LoVo (cell line): ENCODE data around the gene ATG10.
"Not testable (repeated sequence)": the region's sequence is repeated elsewhere in the genome, so short reads cannot be mapped to it uniquely, and the experiment has no call there.

Source experiments
- DNase-seq: peaks from one replicate; pipeline ENCODE4 v3.0.0-alpha.2; 2016; ENCODE audit warnings: low spot score

Gene ATG10

DNA sequence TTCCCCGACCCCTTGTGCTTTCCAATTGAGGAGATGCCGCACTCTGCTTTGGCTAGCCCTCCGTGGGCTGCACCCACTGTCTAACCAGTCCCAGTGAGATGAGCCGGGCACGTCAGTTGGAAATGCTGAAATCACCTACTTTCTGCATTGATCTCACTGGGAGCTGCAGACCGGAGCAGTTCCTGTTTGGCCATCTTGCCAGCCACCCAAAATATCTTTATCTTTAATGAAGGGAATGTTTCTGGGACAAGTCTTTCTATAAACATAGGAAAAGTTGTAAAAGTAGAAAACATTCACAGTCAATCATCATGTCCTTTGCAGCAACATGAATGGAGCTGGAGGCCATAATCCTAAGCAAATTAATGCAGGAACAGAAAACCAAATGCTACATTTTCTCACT lies 158.8 kb downstream of the ATG10 start:
- no peak for DNase-seq

DNA sequence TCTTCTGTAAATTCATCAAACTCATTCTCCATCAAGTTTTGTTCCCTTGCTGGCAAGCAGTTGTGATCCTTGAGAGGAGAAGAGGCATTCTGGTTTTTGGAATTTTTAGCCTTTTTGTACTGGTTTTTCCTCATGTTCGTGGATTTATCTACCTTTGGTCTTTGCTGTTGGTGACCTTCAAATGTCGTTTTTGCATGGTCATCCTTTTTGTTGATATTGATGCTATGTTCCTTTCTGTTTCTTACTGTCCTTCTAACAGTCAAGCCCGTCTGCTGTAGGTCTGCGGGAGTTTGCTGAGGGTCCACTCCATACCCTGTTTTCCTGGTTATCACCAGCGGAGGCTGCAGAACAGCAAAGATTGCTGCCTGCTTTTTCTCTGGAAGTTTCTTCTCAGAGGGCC lies 165.4 kb downstream of the ATG10 start:
- DNase-seq: no peak

DNA sequence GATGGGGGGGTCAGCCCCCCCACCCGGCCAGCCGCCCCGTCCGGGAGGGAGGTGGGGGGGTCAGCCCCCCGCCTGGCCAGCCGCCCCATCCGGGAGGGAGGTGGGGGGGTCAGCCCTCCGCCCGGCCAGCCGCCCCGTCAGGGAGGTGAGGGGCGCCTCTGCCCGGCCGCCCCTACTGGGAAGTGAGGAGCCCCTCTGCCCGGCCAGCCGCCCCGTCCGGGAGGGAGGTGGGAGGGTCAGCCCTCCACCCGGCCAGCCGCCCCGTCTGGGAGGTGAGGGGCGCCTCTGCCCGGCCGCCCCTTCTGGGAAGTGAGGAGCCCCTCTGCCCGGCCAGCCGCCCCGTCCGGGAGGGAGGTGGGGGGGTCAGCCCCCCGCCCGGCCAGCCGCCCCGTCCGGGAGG lies 168.0 kb downstream of the ATG10 start:
- not testable (repeated sequence) for DNase-seq

DNA sequence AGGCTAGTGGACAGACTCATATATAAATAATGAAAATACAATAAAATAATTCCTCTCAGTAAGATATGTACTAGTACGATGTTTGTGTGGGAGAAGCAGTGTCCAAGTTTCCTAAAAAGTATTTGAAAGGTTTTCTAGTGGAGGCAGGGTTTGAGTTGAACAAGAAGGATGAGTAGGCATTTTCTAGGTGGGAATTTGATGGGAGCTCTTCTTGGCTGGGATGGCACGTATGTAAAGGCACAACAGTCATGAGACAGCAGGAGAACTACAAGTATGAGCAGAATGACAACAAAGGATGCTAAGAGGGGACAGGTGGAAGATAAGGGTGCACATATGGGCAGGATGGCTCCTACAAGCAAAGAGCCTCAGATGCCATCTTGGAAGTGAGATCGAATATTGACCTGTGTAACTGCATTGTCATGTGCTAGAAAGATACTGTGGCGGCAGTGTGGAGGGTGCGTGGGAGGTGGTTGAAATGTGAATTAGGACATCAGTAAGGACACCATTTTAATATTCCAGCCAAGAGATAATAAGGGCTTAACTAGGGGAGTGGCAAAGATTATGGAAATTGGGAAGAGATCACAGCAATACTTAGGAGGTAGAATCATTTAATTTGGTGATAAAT lies 170.5 kb downstream of the ATG10 start:
- DNase-seq: no peak

DNA sequence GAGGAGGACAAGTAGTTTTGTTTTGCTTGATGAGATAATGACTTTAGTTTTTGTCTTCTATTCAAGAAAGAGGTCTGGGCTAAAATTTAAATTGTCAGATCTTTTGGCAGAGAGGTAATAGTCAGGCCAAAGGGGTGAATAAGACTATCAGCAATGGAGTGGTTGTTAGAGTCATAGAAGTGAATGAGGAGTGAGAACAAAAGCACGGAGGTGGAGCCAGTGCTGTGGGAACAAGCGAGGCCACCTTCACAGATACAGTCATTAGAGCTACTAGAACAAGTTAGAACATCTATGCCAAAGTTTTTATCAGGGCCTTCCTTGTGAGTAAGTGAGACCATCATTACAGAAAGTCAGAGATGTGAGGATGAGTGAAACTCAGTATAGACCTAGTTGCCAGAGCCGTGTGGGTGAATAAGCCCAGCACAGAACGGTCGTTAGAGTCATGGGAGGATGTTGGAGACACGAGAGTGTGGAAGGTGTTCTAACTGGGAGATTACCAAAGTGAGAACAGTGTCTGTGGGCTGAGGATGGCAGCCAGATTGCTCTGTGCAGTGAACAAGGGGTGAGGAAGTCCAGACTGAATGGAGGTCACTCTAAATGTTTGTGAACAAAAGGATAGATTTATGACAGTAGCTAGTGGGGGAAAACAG lies 171.2 kb downstream of the ATG10 start:
- no peak for DNase-seq

DNA sequence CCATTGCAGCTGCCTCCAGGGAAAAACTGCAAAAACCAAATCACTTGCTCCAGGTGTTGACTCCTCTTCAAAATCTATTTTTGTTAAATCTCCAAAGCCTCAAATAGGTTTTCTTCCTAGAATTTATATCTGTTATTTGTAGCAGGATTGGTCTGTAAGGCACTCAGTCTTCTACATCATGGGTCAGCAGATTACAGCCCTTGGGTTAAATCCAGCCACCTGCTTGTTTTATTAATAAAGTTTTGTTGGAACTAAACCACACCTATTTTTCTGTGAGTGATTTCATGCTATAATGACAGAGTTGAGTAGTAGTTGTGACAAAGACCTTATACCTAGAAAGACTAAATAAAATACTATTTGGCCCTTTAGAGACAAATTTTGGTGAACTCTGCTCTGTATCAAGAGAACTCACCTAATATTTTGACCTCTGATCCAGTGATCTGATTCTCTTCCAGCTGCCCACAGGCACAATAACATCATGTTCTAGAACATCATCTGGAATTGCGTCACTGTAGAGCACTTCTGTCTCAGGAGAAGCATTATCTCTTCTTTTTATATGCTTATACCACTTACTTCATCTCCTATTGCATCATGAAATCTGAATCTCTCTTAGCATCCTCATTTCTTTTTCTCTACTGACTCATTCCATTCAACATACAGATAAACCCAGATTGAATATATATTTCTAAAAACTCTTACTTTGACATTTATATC lies 176.2 kb downstream of the ATG10 start:
- no peak for DNase-seq

DNA sequence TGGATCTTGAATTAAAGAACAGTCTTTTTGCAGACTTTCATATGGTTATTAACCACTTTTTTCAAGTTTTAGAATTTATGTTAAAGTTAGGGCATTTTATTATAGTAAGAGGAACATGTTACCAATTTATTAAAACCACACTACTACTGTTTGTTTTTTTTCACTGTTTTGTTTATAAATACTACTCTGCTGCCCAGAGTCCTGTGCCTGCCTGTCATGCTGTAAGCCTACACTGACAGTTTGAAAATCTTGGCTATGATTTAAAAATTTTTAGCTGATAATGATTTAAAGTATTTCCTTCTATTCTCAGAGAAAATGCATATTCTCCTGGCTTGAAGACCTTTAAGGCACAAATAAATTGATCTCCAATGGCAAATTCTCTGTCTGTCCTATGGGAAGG lies 177.6 kb downstream of the ATG10 start:
- DNase-seq: no peak

DNA sequence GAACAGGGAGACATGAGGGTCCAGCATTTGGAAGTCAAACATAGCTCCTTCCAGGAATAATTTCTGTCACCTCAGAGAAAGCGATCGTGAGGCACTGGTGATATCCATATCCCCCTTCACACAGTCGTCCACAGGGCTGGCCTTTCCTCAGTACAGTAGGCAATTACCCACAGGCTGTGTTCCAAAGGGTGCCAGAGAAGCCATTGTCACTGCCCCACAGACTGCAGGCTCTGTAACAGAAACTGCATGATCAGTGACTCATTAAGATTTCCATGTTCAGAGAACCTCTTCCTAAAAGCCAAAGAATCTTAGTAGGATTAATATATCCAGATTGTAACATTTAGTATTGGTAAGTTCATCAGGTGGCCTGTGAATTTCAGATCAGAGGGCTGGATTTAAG lies 178.7 kb downstream of the ATG10 start:
- no peak for DNase-seq

DNA sequence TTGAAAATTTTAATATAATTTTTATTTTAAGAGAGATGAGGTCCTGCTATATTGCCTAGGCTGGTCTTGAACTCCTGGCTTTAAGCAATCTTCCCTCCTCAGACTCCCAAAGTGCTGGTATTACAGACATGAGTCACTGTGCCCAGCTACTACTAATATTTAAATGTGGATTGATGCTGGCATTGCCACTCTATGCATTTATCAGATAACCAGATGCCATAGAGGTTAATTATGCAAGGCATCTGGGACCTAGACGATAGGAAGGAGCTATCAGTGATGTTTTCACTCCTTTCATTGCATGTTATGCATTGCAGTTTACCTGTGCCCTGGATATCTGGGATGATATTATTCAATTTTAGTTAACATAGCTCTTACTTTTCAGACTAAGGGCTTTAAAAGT lies 179.4 kb downstream of the ATG10 start:
- DNase-seq: no peak

DNA sequence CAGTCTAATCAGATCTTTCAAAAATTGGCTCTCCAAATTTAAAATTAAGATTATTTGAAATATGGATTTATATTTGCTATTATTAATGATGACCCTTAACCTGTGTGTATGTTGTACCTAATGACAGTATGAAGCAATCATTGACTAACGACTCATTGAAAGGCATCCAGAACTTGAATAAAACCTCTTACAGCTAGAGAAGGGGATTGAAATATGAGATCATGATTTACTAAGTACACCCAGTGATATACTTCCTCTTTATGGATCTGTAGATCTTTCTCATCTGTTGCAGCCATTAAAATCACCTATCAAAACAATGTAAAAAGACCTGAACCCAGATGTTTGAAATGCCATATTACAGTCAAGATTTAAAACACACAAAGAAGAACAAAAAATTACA lies 179.8 kb downstream of the ATG10 start:
- DNase-seq: no peak

DNA sequence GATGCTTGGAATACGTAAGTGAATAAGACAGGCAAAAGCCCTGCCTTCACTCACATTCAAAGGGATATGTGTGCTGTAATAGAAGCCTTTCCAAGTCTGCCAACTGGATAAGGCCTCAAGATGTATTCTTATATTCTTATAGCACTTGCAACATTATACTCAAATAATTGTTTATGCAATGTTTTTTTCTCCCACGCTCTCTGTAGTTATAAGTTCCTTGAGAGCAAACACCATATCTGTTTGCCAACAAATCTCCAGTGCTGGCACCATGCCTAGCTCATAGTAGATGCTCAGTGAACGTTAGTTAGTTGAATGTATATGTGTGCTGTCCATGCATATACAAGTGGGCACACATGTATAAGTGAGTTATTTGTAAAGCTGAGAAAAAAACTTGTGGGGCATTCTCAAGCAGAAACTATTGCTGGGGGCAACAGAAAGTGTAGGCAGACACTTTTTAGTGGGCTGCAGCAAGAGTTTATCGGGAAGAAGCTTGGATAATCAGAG lies 181.2 kb downstream of the ATG10 start:
- no peak for DNase-seq

DNA sequence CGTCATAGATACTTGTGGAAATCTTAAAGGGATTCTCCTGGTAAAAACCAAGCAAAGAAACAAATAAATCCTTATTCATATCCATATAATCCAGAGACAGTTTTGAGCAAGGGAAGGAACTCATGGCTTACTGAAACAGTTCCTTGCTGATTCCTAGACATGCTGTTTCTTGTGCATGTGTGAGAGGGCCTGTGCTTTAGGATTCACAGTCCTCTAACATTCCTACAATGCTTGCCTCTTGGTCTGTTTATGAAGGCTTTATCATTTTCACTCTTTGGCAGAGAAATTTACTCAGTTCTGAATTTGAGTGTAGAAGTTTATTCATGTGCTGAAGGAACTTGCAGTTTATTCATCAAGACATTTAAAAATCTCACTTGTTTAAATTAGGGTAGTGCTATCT lies 183.0 kb downstream of the ATG10 start:
- DNase-seq: no peak

DNA sequence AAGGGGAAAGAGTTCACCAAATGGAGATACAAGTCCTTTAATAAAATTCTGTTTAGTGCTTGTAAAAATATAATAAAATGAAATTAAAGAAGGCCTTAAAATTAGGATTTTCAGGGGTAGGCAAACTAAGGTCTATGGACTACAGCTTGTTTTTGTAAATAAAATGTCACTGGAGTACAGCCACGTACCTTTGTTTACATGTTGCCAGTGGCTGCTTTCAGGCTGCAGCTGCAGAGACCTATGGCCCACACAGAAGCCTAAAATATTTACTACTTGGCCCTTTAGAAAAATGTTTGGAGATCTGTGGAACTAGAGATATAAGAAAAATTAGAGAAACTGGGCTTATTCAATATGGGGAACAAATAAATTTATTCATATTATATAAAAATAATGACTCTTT lies 183.5 kb downstream of the ATG10 start:
- no peak for DNase-seq

DNA sequence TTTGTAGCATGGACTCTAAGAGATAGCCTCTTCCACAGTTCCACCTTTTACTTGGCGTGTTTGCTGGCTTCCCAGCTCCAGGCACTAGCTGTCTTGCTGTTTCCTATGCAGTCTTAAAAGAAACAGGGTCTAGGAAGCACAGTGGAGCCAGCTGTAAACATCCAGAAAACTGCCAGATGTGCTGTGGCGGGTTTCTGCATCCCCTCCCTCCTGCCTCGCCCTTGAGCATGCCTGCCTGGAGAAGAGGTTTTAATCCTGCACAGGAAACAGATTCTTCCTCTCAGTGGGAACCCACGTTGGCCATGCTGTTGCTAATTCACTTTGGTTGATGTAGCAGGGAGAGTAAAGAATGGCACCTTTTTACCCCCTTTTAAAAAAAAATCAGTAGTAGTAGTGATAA lies 185.1 kb downstream of the ATG10 start:
- no peak for DNase-seq

DNA sequence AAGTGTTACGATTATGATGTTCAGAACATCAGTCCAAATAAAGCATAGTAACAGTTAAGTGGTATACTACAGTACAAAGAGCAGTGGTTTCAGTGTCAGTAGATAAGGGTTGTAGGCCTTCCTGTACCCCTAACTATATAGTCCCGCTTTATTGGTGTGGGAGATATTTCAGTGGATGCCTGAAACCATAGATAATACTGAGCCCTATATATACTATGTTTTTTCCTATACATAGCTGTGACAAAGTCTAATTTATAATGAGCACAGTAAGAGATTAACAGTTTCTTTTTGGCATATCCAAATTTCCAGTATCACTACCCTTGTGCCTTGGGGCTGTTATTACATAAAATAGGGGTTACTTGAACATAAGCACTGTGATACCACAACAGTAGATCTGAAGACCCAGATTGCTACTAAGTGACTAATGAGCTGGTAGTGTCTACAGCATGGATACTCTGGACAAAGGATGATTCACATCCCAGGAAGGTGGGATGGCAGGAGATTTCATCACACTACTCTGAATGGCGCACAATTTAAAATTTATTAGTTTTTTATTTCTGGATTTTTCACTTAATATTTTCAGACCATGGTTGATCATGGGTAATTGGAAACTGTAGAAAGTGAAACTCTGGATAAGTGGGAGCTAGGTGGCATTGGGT lies 187.1 kb downstream of the ATG10 start:
- DNase-seq: peak; percentile 31

DNA sequence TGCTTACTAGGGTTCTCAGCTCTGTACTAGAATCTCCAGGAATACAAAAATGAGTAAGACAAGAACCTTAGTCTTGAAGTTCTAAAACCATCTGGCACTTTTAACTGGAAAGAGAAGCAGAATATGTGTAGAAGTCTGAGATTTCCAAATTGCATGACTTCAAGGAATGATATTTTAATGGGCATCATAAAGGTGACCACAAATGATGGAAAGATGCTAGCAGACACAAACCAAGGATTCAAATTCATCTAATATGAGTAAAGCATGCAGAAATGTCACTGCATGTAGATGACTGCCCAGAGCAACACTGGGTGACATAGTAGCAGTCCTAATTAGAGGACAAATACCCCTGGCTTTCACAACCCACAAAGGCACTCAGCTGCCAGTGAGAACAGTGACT lies 189.1 kb downstream of the ATG10 start:
- peak; percentile 11 for DNase-seq

DNA sequence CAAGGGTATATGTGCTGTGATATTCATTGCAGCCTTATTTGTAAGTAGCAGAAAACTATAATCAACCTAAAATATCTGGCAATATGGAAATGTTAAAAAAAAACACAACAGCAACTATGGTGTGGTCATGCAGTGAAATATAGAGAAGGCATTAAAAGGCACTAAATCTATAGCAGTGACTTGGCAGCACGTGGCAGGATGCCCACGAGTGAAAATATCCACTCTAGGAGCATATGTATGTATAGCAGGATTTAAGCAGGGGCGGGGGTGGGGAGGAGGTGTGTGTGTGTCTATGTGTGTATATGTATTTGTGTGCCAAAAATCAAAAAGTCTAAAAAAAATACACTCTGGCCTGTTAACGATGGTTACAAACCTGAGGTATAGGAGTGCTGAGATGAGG lies 190.8 kb downstream of the ATG10 start:
- DNase-seq: no peak

DNA sequence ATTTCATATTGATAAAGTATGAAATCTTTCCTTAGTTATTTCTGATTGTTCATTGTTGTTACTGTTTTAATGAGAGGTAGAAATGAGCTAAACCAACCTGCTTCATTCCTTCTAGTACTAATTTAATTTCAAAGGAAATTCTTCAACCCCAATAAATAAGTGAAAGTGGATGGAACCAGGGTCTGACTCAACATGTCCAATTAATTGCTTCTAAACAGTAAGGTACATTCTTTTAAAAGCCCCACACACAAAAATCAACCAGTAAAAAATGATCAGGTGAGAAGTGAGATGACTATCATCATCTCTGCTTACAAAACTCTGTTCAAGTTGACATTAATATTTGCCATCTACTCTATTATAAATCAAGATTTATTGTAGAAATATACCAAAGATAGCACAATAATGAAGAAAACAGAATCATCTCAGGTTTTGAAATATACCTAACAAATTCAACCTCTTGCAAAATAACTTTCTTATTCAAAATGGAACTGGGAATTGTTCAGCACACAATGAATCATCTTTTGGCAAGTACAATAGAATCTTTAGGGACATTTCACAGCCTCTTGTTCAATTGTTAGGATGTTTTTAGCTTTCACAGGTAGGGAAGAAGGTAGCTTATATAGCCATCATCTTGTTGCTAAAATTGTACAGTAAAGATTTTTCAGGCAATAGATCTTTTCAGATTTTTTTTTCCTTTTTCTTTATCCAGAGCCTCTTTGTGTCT lies 191.8 kb downstream of the ATG10 start:
- DNase-seq: peak; percentile 7

DNA sequence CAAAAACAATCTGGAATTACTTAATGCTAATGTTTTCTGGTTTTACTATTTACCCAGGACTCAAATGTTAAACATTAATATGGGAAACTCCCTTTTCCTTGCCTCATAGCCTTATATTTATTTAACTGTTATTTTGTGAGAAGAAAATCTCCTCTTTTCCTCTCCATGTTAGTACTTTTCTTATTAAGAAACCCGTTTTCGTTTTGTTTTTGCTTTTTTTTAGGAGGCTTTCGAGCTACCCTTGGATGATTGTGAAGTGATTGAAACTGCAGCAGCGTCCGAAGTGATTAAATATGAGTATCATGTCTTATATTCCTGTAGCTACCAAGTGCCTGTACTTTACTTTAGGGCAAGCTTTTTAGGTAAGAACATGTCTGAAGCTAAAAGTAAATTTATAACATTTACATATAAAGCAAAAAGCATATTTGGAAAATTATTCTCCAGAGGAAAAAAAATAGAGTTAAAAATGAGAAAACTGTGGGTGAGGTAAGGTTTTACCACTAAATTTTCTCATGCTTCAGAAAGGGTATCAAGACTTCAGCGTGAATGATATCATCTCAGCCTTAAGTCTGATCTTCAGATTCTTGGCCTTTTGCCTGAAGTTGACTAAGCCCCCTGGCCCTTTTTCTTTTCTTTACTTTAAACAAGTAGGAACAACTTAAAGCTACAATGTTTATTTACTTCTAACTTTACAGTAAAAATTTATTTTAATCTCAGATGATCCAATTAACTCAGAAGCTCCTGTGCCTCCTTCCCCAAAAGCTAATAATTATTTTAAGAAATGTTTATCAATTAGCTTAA lies 192.6 kb downstream of the ATG10 start:
- no peak for DNase-seq

DNA sequence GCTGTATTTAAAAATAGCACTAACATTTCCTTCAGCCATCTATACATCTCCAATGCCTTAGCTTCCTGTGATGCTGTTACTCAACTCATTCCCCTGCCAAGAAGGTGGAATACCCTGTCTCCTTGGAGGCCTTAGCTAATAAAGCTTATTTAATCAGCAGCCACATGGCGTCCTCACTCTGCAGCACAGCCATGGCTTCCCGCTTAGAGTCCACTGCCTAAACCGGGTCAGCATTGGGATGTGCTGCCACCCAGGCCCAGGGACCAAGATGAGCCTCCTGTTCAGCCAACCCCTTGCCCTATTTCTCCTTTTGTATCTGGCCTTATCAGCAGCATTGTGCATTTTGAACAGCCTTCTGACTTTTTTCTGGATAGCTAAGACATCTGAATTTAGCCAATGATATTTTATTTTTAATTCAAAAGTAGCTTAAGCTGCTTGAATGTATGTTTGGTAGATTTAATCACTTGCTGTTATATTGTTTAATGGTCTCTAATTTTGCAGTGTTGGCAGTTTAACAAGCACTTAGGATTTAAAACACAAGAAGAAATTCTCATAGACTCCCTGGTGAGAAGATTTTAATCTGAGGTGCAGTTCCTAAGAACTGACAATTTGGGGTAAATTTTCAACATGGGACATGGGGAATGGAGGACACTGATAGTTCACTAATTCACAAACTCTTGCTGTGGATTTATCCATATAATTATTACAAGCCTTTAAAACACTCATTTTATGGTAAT lies 193.3 kb downstream of the ATG10 start:
- DNase-seq: no peak
